Stimulated activated naive CD8-positive, alpha-beta T cell treated with anti-CD3 and anti-CD28 coated beads, Interleukin-15, Interleukin-2, amounts not matched to agents 100 ng/mL and 50 ng/mL, for 24 hours (primary cell): ENCODE data around the gene OR51B4.
"Not testable (repeated sequence)": the region's sequence is repeated elsewhere in the genome, so short reads cannot be mapped to it uniquely, and the experiment has no call there.

Experiments used
- H3K27ac Mint-ChIP-seq: one replicate; pipeline ENCODE4 v1.8.0; 2021; ENCODE audit warnings: mild to moderate bottlenecking, mixed read lengths
- H3K27me3 Mint-ChIP-seq: one replicate; pipeline ENCODE4 v1.8.0; 2021; ENCODE audit warnings: mixed read lengths
- H3K36me3 Mint-ChIP-seq: one replicate; pipeline ENCODE4 v1.8.0; 2021; ENCODE audit warnings: low read depth, mixed read lengths
- H3K4me1 Mint-ChIP-seq: one replicate; pipeline ENCODE4 v1.8.0; 2021; ENCODE audit warnings: low read depth, mixed read lengths
- H3K4me3 Mint-ChIP-seq: one replicate; pipeline ENCODE4 v1.8.0; 2021; ENCODE audit warnings: mild to moderate bottlenecking, mixed read lengths
- H3K9me3 Mint-ChIP-seq: one replicate; pipeline ENCODE4 v1.8.0; 2021; ENCODE audit warnings: mixed read lengths

OR51B4 gene

GRCh38 chr11:5267033-5267563, 34.6 kb downstream of the OR51B4 start:
- H3K27me3 Mint-ChIP-seq, result peaks cover 4% of the 10 kb centered on the region
- no peaks in the 10 kb centered on the region for H3K36me3 Mint-ChIP-seq
- no peaks in the 10 kb centered on the region for H3K4me1 Mint-ChIP-seq
- H3K9me3 Mint-ChIP-seq, result no peaks in the 10 kb centered on the region
- H3K27ac Mint-ChIP-seq, result no peak overlapping the region
- no peak overlapping the region for H3K4me3 Mint-ChIP-seq

GRCh38 chr11:5266609-5267008, 35.1 kb downstream of the OR51B4 start:
- Mint-ChIP-seq H3K9me3 (no peaks in the 10 kb centered on the region), H3K27ac (no peak overlapping the region), H3K4me3 (no peak overlapping the region), H3K36me3 (no peaks in the 10 kb centered on the region), H3K4me1 (no peaks in the 10 kb centered on the region), H3K27me3 (peaks cover 4% of the 10 kb centered on the region)

GRCh38 chr11:5265832-5266231, 35.9 kb downstream of the OR51B4 start:
- H3K9me3 Mint-ChIP-seq, result no peaks in the 10 kb centered on the region
- H3K27ac Mint-ChIP-seq, result no peak overlapping the region
- H3K27me3 Mint-ChIP-seq, result peaks cover 4% of the 10 kb centered on the region
- H3K4me1 Mint-ChIP-seq, result no peaks in the 10 kb centered on the region
- H3K4me3 Mint-ChIP-seq, result no peak overlapping the region
- H3K36me3 Mint-ChIP-seq, result no peaks in the 10 kb centered on the region

- no peak overlapping the region for H3K27ac Mint-ChIP-seq
Observed at GRCh38 chr11:5258543-5259262, 43.0 kb downstream of the OR51B4 start.

GRCh38 chr11:5257296-5257695, 44.5 kb downstream of the OR51B4 start:
- no peak overlapping the region for H3K4me3 Mint-ChIP-seq
- peaks cover 6% of the 10 kb centered on the region for H3K27me3 Mint-ChIP-seq
- no peaks in the 10 kb centered on the region for H3K36me3 Mint-ChIP-seq
- H3K4me1 Mint-ChIP-seq, result no peaks in the 10 kb centered on the region
- no peak overlapping the region for H3K27ac Mint-ChIP-seq
- peaks cover 16% of the 10 kb centered on the region for H3K9me3 Mint-ChIP-seq

More at GRCh38 chr11:5258543-5259262, 43.0 kb downstream of the OR51B4 start:
- no peaks in the 10 kb centered on the region for H3K4me1 Mint-ChIP-seq
- no peaks in the 10 kb centered on the region for H3K36me3 Mint-ChIP-seq
- peaks cover 6% of the 10 kb centered on the region for H3K27me3 Mint-ChIP-seq
- H3K4me3 Mint-ChIP-seq, result no peak overlapping the region
- peaks cover 16% of the 10 kb centered on the region for H3K9me3 Mint-ChIP-seq

GRCh38 chr11:5254646-5255413, 46.9 kb downstream of the OR51B4 start, which contains the start of gene HBG2:
Gene HBG2 (minus strand): TSS chr11:5254781. CDS start chr11:5254728, 53 bp downstream.
- H3K36me3 Mint-ChIP-seq, H3K27ac Mint-ChIP-seq, H3K4me3 Mint-ChIP-seq, H3K27me3 Mint-ChIP-seq, H3K9me3 Mint-ChIP-seq, H3K4me1 Mint-ChIP-seq: not testable (repeated sequence)

- not testable (repeated sequence) for H3K9me3 Mint-ChIP-seq, H3K4me1 Mint-ChIP-seq, H3K4me3 Mint-ChIP-seq, H3K36me3 Mint-ChIP-seq, H3K27me3 Mint-ChIP-seq, H3K27ac Mint-ChIP-seq
Observed at GRCh38 chr11:5254023-5254422, 47.7 kb downstream of the OR51B4 start.

- not testable (repeated sequence) for H3K27me3 Mint-ChIP-seq, H3K4me3 Mint-ChIP-seq, H3K4me1 Mint-ChIP-seq, H3K9me3 Mint-ChIP-seq, H3K27ac Mint-ChIP-seq, H3K36me3 Mint-ChIP-seq
Observed at GRCh38 chr11:5253440-5253839, 48.3 kb downstream of the OR51B4 start.

GRCh38 chr11:5252919-5253265, 48.9 kb downstream of the OR51B4 start:
- Mint-ChIP-seq H3K36me3 (no peaks in the 10 kb centered on the region), H3K27me3 (no peaks in the 10 kb centered on the region), H3K9me3 (no peaks in the 10 kb centered on the region), H3K4me3 (no peak overlapping the region), H3K27ac (no peak overlapping the region), H3K4me1 (no peaks in the 10 kb centered on the region)

GRCh38 chr11:5252192-5252918, 49.4 kb downstream of the OR51B4 start:
- no peaks in the 10 kb centered on the region for H3K9me3 Mint-ChIP-seq
- no peaks in the 10 kb centered on the region for H3K4me1 Mint-ChIP-seq
- H3K27me3 Mint-ChIP-seq, result no peaks in the 10 kb centered on the region
- H3K4me3 Mint-ChIP-seq, result no peak overlapping the region
- no peaks in the 10 kb centered on the region for H3K36me3 Mint-ChIP-seq
- H3K27ac Mint-ChIP-seq, result no peak overlapping the region

- H3K27ac Mint-ChIP-seq, result no peak overlapping the region
Observed at GRCh38 chr11:5251746-5252145, 50.0 kb downstream of the OR51B4 start.

More at GRCh38 chr11:5251746-5252145, 50.0 kb downstream of the OR51B4 start:
- Mint-ChIP-seq H3K9me3 (no peaks in the 10 kb centered on the region), H3K36me3 (no peaks in the 10 kb centered on the region), H3K27me3 (no peaks in the 10 kb centered on the region), H3K4me1 (no peaks in the 10 kb centered on the region), H3K4me3 (no peak overlapping the region)
